ENCODE results near the gene CEBPG. TPM values are rescaled to one million over a fixed set of nuclear protein-coding genes. Genes with fewer than 3 reads are reported as not detected.

The CEBPG gene
- total and polyA plus RNA-seq, 9 of the 15 experiments (the other 6 are each of a cell fraction or from before 2014, with no cell fraction given) = 9.5 to 34.9 (median 30.9) TPM

DNA sequence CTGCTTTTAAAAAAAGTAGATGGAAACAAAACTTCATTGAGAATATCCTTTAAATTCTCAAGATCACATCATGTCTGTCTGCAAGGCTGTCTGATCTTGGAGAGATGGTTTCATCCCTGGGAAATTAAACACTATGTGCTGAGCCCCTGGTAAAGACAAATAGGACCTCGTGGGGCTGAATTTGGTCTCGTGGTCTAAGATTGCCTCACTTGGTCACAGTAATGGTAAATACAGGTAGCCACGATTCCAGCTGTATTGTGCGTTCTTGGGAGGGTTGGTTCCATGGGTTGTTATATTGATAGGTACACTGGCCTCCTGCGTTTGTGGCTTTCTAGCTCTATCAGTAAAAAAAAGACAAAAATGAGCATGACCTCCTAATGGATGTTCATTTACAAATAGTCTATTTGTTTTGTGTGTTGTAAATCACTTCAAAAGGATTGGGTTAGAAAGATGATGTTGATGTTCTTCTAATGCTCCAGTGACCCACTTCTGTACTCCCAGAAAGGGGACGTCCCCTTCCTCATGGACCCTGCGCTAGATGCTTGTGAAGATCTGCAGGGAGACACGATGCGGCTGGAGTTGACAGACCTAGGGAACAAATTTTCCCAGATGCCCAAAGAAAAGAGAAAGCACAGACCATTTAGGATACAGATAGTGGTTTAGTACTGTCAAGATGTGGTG, 1.8 kb downstream of the CEBPG start (continued):
- TF ChIP-seq, protein P1, sequence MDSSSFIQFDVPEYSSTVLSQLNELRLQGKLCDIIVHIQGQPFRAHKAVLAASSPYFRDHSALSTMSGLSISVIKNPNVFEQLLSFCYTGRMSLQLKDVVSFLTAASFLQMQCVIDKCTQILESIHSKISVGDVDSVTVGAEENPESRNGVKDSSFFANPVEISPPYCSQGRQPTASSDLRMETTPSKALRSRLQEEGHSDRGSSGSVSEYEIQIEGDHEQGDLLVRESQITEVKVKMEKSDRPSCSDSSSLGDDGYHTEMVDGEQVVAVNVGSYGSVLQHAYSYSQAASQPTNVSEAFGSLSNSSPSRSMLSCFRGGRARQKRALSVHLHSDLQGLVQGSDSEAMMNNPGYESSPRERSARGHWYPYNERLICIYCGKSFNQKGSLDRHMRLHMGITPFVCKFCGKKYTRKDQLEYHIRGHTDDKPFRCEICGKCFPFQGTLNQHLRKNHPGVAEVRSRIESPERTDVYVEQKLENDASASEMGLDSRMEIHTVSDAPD (CRISPR knock-in tag; IDR thresholded peaks at IDR 0.05) = no peak
- TF ChIP-seq ZNF232 (CRISPR knock-in tag; IDR thresholded peaks at IDR 0.05) (no peak), TAF7 (tag; IDR thresholded peaks at IDR 0.05) (no peak), SRSF9 (IDR thresholded peaks at IDR 0.05; ENCODE audit: borderline replicate concordance, low read depth, low read length) (no peak)

DNA sequence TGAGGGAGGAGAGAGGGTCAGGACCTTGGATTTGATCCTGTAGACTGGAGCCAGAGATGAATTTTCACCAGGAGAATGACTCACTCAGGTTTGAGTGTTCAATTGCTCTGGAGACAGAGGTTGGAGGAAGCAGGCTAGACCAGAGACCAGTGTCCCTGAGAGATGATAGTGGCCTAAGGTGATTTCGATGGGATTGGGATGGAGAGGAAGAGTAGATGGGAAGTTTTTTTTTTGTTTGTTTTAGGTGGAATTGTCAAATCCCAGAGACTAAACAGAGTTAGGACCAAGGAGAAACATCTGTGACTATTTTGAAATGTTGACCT, 2.3 kb downstream of the CEBPG start:
- no TSS peak for BruUV-seq (replicated peaks)
- peaks cover 23% of the 10 kb centered on the region for H3K36me3 ChIP-seq (ENCODE audit: control insufficient read depth, insufficient read depth, low read length)
- H3K9me3 ChIP-seq (replicated peaks; ENCODE audit: control insufficient read depth, insufficient read depth, low read depth, low read length) = no peaks in the 10 kb centered on the region
- no peak overlapping the region for H3K9ac ChIP-seq (ENCODE audit: insufficient read depth in 1 of 2, low read depth in 2 of 2, low read length in 2 of 2)
- FAIRE-seq = no peak
- in situ Hi-C loops (cut with MboI) (no loop called here), intact Hi-C loops (cut with micrococcal nuclease) (loop anchor here (10.0 kb wide), 1 partner anchor 401 kb away; the partner anchor contains the start of genes CEP89 and FAAP24)
- H4K20me1 ChIP-seq (replicated peaks; ENCODE audit: control insufficient read depth, insufficient read depth, low read length) = peaks cover 66% of the 10 kb centered on the region
- 45% methylated on average over 1 of the region's 1 CpG for WGBS (ENCODE audit: insufficient coverage, low coverage, missing lambda C conversion rate)
- peak in 1 of 4 experiments; percentile 34 for DNase-seq (ENCODE audit: extremely low read depth in 1 of 4, low spot score in 3 of 4)
- ChIA-PET POLR2A (interaction anchor here (0.8 to 5.2 kb wide), 5 partner anchors 8 to 23 kb away, joined by 3 to 50 read pairs (median 6); no protein-coding TSS in a partner anchor), CTCF (ENCODE audit: low intra/inter-chr PET ratio) (no interaction called here)
- no peak for ATAC-seq
- H3K4me2 ChIP-seq (ENCODE audit: insufficient read depth, low read length) = peak overlapping the region; percentile 97
- H3K27me3 ChIP-seq (ENCODE audit: control insufficient read depth in 2 of 2, insufficient read depth in 2 of 2, low read length in 2 of 2) = no peaks in the 10 kb centered on the region
- H3K79me2 ChIP-seq (ENCODE audit: control insufficient read depth, insufficient read depth, low read length) = peaks cover 71% of the 10 kb centered on the region
- no peak overlapping the region for H3K4me3 ChIP-seq
- H3K9me1 ChIP-seq (ENCODE audit: control insufficient read depth, insufficient read depth, low read length) = peaks cover 3% of the 10 kb centered on the region
- H3K27ac ChIP-seq (ENCODE audit: extremely low read depth, low read depth, low read length) = no peak overlapping the region
- no peak overlapping the region for H2AFZ ChIP-seq (ENCODE audit: low read depth, low read length)
- peaks cover 19 to 21% of the 10 kb centered on the region in 2 experiments; a peak in 4 of 5 replicates for H3K4me1 ChIP-seq (replicated peaks in 1 of 2; ENCODE audit: control insufficient read depth in 2 of 2, insufficient read depth in 2 of 2, low read length in 2 of 2)
- TF ChIP-seq KDM1A (IDR thresholded peaks at IDR 0.05) (peak; percentile 35 to 40; a peak in 2 of 4 replicates), TBL1XR1 (IDR thresholded peaks at IDR 0.05; ENCODE audit: low read length in 2 of 2) (no peak), CBX3 (IDR thresholded peaks at IDR 0.05; ENCODE audit: borderline replicate concordance in 1 of 2, low read length in 2 of 2) (no peak), ARID1B (IDR thresholded peaks at IDR 0.05) (peak; percentile 26; the same call in 1 of the 2 replicates), GATA2 (CRISPR knock-in tag; IDR thresholded peaks at IDR 0.05) (no peak), RAD51 (IDR thresholded peaks at IDR 0.05; ENCODE audit: borderline replicate concordance, low read depth) (no peak), PPARD (CRISPR knock-in tag; IDR thresholded peaks at IDR 0.05) (no peak)
- TF ChIP-seq, protein P2, sequence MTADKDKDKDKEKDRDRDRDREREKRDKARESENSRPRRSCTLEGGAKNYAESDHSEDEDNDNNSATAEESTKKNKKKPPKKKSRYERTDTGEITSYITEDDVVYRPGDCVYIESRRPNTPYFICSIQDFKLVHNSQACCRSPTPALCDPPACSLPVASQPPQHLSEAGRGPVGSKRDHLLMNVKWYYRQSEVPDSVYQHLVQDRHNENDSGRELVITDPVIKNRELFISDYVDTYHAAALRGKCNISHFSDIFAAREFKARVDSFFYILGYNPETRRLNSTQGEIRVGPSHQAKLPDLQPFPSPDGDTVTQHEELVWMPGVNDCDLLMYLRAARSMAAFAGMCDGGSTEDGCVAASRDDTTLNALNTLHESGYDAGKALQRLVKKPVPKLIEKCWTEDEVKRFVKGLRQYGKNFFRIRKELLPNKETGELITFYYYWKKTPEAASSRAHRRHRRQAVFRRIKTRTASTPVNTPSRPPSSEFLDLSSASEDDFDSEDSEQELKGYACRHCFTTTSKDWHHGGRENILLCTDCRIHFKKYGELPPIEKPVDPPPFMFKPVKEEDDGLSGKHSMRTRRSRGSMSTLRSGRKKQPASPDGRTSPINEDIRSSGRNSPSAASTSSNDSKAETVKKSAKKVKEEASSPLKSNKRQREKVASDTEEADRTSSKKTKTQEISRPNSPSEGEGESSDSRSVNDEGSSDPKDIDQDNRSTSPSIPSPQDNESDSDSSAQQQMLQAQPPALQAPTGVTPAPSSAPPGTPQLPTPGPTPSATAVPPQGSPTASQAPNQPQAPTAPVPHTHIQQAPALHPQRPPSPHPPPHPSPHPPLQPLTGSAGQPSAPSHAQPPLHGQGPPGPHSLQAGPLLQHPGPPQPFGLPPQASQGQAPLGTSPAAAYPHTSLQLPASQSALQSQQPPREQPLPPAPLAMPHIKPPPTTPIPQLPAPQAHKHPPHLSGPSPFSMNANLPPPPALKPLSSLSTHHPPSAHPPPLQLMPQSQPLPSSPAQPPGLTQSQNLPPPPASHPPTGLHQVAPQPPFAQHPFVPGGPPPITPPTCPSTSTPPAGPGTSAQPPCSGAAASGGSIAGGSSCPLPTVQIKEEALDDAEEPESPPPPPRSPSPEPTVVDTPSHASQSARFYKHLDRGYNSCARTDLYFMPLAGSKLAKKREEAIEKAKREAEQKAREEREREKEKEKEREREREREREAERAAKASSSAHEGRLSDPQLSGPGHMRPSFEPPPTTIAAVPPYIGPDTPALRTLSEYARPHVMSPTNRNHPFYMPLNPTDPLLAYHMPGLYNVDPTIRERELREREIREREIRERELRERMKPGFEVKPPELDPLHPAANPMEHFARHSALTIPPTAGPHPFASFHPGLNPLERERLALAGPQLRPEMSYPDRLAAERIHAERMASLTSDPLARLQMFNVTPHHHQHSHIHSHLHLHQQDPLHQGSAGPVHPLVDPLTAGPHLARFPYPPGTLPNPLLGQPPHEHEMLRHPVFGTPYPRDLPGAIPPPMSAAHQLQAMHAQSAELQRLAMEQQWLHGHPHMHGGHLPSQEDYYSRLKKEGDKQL (CRISPR knock-in tag; IDR thresholded peaks at IDR 0.05; ENCODE audit: borderline replicate concordance) = no peak

All from K562 (cell line).